GM23338 (cell line): ENCODE results near the gene PRSS57.

Experiments used
- CTCF ChIP-seq, 2 experiments: fragments of 200-600 bp in 1 of 2; sonication (generic) in 1 of 2; conservative IDR thresholded peaks; 2 replicates each; pipeline versions ENCODE4 v1.5.1 to v1.6.1; 2016 to 2017; ENCODE audit warnings: antibody characterized with exemption in 2 of 2, low read depth in 2 of 2, mild to moderate bottlenecking in 2 of 2, moderate library complexity in 1 of 2
- EZH2phosphoT487 ChIP-seq: fragments of 200-600 bp; sonication (generic); IDR thresholded peaks from one replicate; pipeline ENCODE4 v1.8.1; 2018; ENCODE audit warnings: antibody characterized with exemption; ENCODE audit not compliant: unreplicated experiment
- POLR2AphosphoS5 ChIP-seq: IDR thresholded peaks from 2 replicates; pipeline ENCODE4 v1.6.1; 2016; ENCODE audit warnings: antibody characterized with exemption, low read depth

DNA sequence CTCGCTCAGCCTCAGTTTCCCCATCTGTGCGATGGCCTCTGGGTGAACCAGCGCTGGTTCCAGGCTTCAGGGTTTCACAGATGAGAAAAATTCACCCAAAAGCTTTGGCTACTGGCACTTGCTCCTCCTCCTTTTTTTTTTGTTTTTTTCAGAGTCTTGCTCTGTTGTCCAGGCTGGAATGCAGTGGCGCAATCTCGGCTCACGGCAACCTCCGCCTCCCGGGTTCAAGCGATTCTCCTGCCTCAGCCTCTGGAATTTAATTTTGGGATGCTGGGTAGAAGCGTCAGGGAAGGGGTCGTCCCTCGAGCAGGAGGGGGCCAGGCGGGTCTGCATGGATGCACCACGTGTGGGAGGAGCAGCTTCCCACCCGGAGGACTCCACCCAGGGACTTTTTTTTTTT, 7.0 kb downstream of the PRSS57 start:
- no peak for TF ChIP-seq CTCF (conservative IDR thresholded peaks at IDR 0.05; ENCODE audit: low read depth in 2 of 2)
- no peak for TF ChIP-seq EZH2phosphoT487
- no peak for TF ChIP-seq POLR2AphosphoS5
